ENCODE measurements around the gene PBX4.

PBX4 gene

GRCh38 chr19:19642506-19643157, 24.1 kb upstream of the PBX4 start:
- no peaks in the 10 kb centered on the region for H3K27me3 Mint-ChIP-seq (ENCODE audit: low read depth)
- H3K27ac Mint-ChIP-seq: peak overlapping the region; percentile 93
- H3K4me1 Mint-ChIP-seq (ENCODE audit: low read depth): peaks cover 11% of the 10 kb centered on the region
- peaks cover 43% of the 10 kb centered on the region for H3K36me3 Mint-ChIP-seq (ENCODE audit: low read depth)
- no peaks in the 10 kb centered on the region for H3K9me3 Mint-ChIP-seq
- H3K4me3 Mint-ChIP-seq: peak overlapping the region; percentile 100
- peak; percentile 47 for DNase-seq (ENCODE audit: low spot score)

- peaks cover 65% of the 10 kb centered on the region for H3K36me3 Mint-ChIP-seq (ENCODE audit: low read depth)
- H3K4me1 Mint-ChIP-seq (ENCODE audit: low read depth): peaks cover 8% of the 10 kb centered on the region
- H3K9me3 Mint-ChIP-seq: no peaks in the 10 kb centered on the region
- no peaks in the 10 kb centered on the region for H3K27me3 Mint-ChIP-seq (ENCODE audit: low read depth)
- no peak for DNase-seq (ENCODE audit: low spot score)
- H3K27ac Mint-ChIP-seq: no peak overlapping the region
- no peak overlapping the region for H3K4me3 Mint-ChIP-seq
These were observed 19.2 kb upstream of the PBX4 start for GRCh38 chr19:19637523-19638251.

- no peak overlapping the region for H3K4me3 Mint-ChIP-seq
- peaks cover 63% of the 10 kb centered on the region for H3K36me3 Mint-ChIP-seq (ENCODE audit: low read depth)
- DNase-seq (ENCODE audit: low spot score): no peak
- no peak overlapping the region for H3K27ac Mint-ChIP-seq
- H3K4me1 Mint-ChIP-seq (ENCODE audit: low read depth): peaks cover 4% of the 10 kb centered on the region
- H3K9me3 Mint-ChIP-seq: no peaks in the 10 kb centered on the region
- H3K27me3 Mint-ChIP-seq (ENCODE audit: low read depth): no peaks in the 10 kb centered on the region
These were observed 18.7 kb upstream of the PBX4 start for GRCh38 chr19:19637186-19637522.

DNA sequence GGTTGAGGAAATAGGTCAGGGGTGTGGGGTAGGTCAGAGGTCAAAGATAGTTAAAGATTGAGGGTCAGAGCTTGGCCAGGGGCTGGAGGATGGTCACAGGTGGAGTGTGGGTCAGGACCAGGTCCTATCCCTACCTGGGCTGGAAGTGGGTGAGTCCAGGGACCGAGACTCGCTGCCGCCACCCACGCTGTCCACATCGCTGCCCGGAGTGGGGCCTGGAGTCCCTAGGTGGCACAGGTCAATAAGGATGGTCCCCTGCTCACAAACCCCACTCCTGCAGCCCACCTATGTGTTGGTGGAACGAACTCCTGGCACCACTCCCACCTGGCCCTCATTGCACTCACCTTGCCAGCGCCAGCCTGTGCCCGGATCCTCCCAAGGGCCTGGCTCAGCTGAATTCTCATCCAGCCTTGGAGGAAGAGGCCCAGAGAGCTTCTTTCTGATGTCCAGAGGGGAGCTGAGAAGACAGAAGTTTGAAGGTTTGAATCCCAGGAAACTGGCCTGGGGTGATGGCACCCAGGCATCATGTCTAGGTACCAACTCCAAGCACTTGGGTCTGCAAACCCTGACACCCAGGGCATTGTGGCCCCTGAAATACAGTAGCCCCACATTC, 18.2 kb upstream of the PBX4 start:
- H3K4me1 Mint-ChIP-seq (ENCODE audit: low read depth): no peaks in the 10 kb centered on the region
- no peak overlapping the region for H3K27ac Mint-ChIP-seq
- DNase-seq (ENCODE audit: low spot score): no peak
- no peak overlapping the region for H3K4me3 Mint-ChIP-seq
- no peaks in the 10 kb centered on the region for H3K27me3 Mint-ChIP-seq (ENCODE audit: low read depth)
- H3K9me3 Mint-ChIP-seq: no peaks in the 10 kb centered on the region
- peaks cover 58% of the 10 kb centered on the region for H3K36me3 Mint-ChIP-seq (ENCODE audit: low read depth)

DNA sequence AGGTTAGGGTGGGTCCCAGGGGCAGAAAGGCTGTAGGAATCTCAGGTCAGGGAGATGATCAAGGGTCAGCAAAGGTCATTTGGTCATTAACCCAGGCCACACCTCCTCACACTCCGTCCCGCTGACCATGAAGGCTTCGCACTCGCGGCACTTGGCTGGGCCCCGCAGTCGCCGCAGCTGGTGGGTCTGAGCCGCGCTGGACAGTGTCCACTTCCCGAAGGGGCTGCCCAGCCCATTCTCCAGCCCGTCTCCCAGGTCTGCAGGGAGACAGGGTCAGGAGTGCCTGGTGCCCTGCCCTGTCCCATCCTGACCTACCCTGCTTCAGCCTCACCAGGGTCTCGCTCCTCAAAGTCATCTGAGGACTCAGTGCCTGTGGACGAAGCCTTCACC, 16.8 kb upstream of the PBX4 start:
- Mint-ChIP-seq H3K36me3 (ENCODE audit: low read depth) (peaks cover 64% of the 10 kb centered on the region), H3K4me1 (ENCODE audit: low read depth) (no peaks in the 10 kb centered on the region), H3K27ac (no peak overlapping the region), H3K27me3 (ENCODE audit: low read depth) (no peaks in the 10 kb centered on the region), H3K4me3 (no peak overlapping the region), H3K9me3 (no peaks in the 10 kb centered on the region)
- no peak for DNase-seq (ENCODE audit: low spot score)

GRCh38 chr19:19634516-19635312, 16.2 kb upstream of the PBX4 start:
- no peak overlapping the region for H3K4me3 Mint-ChIP-seq
- DNase-seq (ENCODE audit: low spot score): no peak
- H3K36me3 Mint-ChIP-seq (ENCODE audit: low read depth): peaks cover 61% of the 10 kb centered on the region
- no peaks in the 10 kb centered on the region for H3K4me1 Mint-ChIP-seq (ENCODE audit: low read depth)
- no peaks in the 10 kb centered on the region for H3K27me3 Mint-ChIP-seq (ENCODE audit: low read depth)
- H3K9me3 Mint-ChIP-seq: no peaks in the 10 kb centered on the region
- H3K27ac Mint-ChIP-seq: no peak overlapping the region

GRCh38 chr19:19633711-19634515, 15.4 kb upstream of the PBX4 start:
- H3K27ac Mint-ChIP-seq: no peak overlapping the region
- H3K4me3 Mint-ChIP-seq: no peak overlapping the region
- H3K36me3 Mint-ChIP-seq (ENCODE audit: low read depth): peaks cover 61% of the 10 kb centered on the region
- no peak for DNase-seq (ENCODE audit: low spot score)
- no peaks in the 10 kb centered on the region for H3K9me3 Mint-ChIP-seq
- H3K27me3 Mint-ChIP-seq (ENCODE audit: low read depth): no peaks in the 10 kb centered on the region
- no peaks in the 10 kb centered on the region for H3K4me1 Mint-ChIP-seq (ENCODE audit: low read depth)

DNA sequence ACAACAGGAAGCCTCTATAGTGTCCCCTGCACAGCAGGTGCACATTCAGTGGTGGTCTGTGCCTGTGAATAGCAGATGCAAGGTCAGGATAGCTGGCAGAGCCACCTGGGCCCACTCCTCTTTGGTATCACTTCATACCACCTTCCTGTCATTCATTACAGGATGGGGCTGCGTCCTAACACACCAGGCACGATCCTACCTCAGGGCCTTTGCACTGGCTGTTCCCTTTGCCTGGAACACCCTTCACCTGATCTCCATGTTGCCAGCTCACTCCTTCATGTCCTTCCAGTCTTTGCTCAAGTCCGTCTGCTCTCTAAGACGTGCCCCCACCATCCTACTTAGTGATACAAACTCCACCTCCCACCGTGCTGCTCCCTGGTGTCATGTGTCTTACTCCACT, 14.2 kb upstream of the PBX4 start:
- Mint-ChIP-seq H3K27me3 (ENCODE audit: low read depth) (no peaks in the 10 kb centered on the region), H3K4me3 (no peak overlapping the region), H3K4me1 (ENCODE audit: low read depth) (peaks cover under 1% of the 10 kb centered on the region), H3K27ac (peak overlapping the region; percentile 55), H3K36me3 (ENCODE audit: low read depth) (peaks cover 58% of the 10 kb centered on the region), H3K9me3 (no peaks in the 10 kb centered on the region)
- DNase-seq (ENCODE audit: low spot score): no peak

DNA sequence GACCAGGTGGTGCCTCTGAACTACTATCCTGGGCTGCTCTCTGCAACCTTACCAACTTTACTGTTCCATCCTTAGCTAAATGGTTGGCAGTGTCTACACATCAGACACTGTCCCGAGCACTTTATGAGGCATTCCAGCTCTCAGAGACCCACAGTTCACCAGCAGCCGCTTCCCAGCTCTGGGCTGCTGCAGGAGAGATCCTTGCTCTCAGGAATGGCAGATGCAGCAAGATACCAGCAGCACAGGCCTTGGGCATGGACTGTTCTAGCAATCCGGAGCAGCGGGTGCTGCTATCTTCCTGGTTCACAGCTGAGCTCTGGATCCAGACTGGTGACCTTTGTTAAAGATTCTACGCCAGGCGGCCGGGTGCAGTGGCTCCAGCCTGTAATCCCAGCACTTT, 12.9 kb upstream of the PBX4 start:
- H3K27me3 Mint-ChIP-seq (ENCODE audit: low read depth): no peaks in the 10 kb centered on the region
- DNase-seq (ENCODE audit: low spot score): no peak
- H3K27ac Mint-ChIP-seq: no peak overlapping the region
- H3K4me1 Mint-ChIP-seq (ENCODE audit: low read depth): peaks cover 13% of the 10 kb centered on the region
- no peaks in the 10 kb centered on the region for H3K9me3 Mint-ChIP-seq
- H3K36me3 Mint-ChIP-seq (ENCODE audit: low read depth): peaks cover 56% of the 10 kb centered on the region
- no peak overlapping the region for H3K4me3 Mint-ChIP-seq

- Mint-ChIP-seq H3K36me3 (ENCODE audit: low read depth) (peaks cover 54% of the 10 kb centered on the region), H3K9me3 (no peaks in the 10 kb centered on the region), H3K4me3 (no peak overlapping the region), H3K4me1 (ENCODE audit: low read depth) (peaks cover 17% of the 10 kb centered on the region), H3K27me3 (ENCODE audit: low read depth) (no peaks in the 10 kb centered on the region), H3K27ac (no peak overlapping the region)
- DNase-seq (ENCODE audit: low spot score): no peak
These were observed 11.9 kb upstream of the PBX4 start for GRCh38 chr19:19630426-19630825.

- Mint-ChIP-seq H3K36me3 (ENCODE audit: low read depth) (peaks cover 51% of the 10 kb centered on the region), H3K27ac (no peak overlapping the region), H3K9me3 (no peaks in the 10 kb centered on the region), H3K4me1 (ENCODE audit: low read depth) (peaks cover 17% of the 10 kb centered on the region), H3K27me3 (ENCODE audit: low read depth) (no peaks in the 10 kb centered on the region), H3K4me3 (no peak overlapping the region)
- no peak for DNase-seq (ENCODE audit: low spot score)
These were observed 11.6 kb upstream of the PBX4 start for GRCh38 chr19:19630062-19630414.

DNA sequence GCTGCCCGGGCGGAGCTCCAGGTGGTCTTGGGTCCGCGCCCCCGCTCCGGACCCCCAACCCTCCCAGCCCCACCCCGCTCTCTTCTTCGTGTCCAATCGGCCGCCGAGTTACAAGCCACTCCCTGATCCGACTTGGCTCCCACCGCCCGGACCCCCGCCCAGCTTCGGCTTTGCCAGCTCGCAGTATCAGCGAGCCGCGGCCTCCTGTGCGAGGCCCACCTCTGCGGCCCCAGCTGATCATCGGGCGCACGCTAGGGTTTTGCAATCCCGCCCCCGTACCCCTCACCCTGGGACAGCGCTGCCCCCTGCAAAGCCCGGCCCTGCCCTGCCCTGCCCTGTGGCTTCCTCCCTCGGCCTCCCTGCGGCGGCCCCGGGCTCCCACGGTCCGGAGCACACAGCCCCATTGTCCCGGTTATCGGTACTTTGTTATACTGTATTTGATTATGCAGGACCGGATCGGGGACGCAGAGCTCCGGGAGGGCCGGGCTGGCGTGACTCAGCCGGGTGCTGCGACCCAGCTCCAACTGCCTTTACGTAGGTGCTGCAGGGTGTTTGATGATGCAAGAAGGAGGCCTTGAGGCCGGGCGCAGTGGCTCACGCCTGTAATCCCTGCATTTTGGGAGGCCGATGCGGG, 10.1 kb upstream of the PBX4 start:
- no peaks in the 10 kb centered on the region for H3K9me3 Mint-ChIP-seq
- peak overlapping the region; percentile 31 for H3K27ac Mint-ChIP-seq
- H3K4me1 Mint-ChIP-seq (ENCODE audit: low read depth): peaks cover 17% of the 10 kb centered on the region
- peak; percentile 11 for DNase-seq (ENCODE audit: low spot score)
- peak overlapping the region; percentile 66 for H3K4me3 Mint-ChIP-seq
- H3K36me3 Mint-ChIP-seq (ENCODE audit: low read depth): peaks cover 47% of the 10 kb centered on the region
- no peaks in the 10 kb centered on the region for H3K27me3 Mint-ChIP-seq (ENCODE audit: low read depth)

Data from T-helper 2 cell treated with Interferon-gamma antibody and Interleukin-4, amounts not matched to agents 5 μg/mL and 100 μg/mL, for 36 hours (primary cell).